HG03097 (cell line): ENCODE results near the gene WNT6.

Experiments
- ATAC-seq: cut with Tn5 transposase; IDR thresholded peaks from one replicate; pipeline ENCODE4 v1.9.1; 2021; ENCODE audit not compliant: unreplicated experiment, low FRiP score

Gene WNT6

GRCh38 chr2:218856167-218856895 is 3.3 kb upstream of the WNT6 start:
- no peak for ATAC-seq

- no peak for ATAC-seq
These were observed 2.7 kb upstream of the WNT6 start for GRCh38 chr2:218856896-218857243.

GRCh38 chr2:218857371-218858137 is 2.1 kb upstream of the WNT6 start:
- ATAC-seq: no peak

GRCh38 chr2:218858138-218858445 is 1.5 kb upstream of the WNT6 start:
- ATAC-seq: no peak

GRCh38 chr2:218858671-218859555 is 692 bp upstream of the WNT6 start:
- no peak for ATAC-seq

GRCh38 chr2:218859988-218860831 is 605 bp downstream of the WNT6 start:
- no peak for ATAC-seq

GRCh38 chr2:218860950-218861381 is 1.4 kb downstream of the WNT6 start:
- no peak for ATAC-seq

GRCh38 chr2:218861645-218862318 is 2.2 kb downstream of the WNT6 start:
- ATAC-seq: no peak

GRCh38 chr2:218863021-218863520 is 3.5 kb downstream of the WNT6 start:
- ATAC-seq: no peak

GRCh38 chr2:218865396-218865795 is 5.8 kb downstream of the WNT6 start:
- no peak for ATAC-seq

GRCh38 chr2:218865999-218866398 is 6.4 kb downstream of the WNT6 start:
- ATAC-seq: no peak

- ATAC-seq: no peak
These were observed 8.3 kb downstream of the WNT6 start for GRCh38 chr2:218867900-218868299.

GRCh38 chr2:218869064-218869463 is 9.5 kb downstream of the WNT6 start:
- no peak for ATAC-seq

GRCh38 chr2:218870984-218871344 is 11.4 kb downstream of the WNT6 start:
- ATAC-seq: no peak

GRCh38 chr2:218871345-218872302 is 12.0 kb downstream of the WNT6 start:
- ATAC-seq: no peak

- no peak for ATAC-seq
These were observed 13.2 kb downstream of the WNT6 start for GRCh38 chr2:218872645-218873358.

GRCh38 chr2:218873359-218874194 is 14.0 kb downstream of the WNT6 start:
- ATAC-seq: no peak
